NCI-H2196 treated with DMSO at 0.1 percent for 48 hours (cell line): Measurements from ENCODE around the gene PTN.
"Not testable (repeated sequence)": the region's sequence is repeated elsewhere in the genome, so short reads cannot be mapped to it uniquely, and the experiment has no call there.

ENCODE experiments used
- DNase-seq: peaks from one replicate; lab custom pipeline; 2025; ENCODE audit not compliant: unreplicated experiment; lab: John Stamatoyannopoulos, UW

The PTN gene

DNA sequence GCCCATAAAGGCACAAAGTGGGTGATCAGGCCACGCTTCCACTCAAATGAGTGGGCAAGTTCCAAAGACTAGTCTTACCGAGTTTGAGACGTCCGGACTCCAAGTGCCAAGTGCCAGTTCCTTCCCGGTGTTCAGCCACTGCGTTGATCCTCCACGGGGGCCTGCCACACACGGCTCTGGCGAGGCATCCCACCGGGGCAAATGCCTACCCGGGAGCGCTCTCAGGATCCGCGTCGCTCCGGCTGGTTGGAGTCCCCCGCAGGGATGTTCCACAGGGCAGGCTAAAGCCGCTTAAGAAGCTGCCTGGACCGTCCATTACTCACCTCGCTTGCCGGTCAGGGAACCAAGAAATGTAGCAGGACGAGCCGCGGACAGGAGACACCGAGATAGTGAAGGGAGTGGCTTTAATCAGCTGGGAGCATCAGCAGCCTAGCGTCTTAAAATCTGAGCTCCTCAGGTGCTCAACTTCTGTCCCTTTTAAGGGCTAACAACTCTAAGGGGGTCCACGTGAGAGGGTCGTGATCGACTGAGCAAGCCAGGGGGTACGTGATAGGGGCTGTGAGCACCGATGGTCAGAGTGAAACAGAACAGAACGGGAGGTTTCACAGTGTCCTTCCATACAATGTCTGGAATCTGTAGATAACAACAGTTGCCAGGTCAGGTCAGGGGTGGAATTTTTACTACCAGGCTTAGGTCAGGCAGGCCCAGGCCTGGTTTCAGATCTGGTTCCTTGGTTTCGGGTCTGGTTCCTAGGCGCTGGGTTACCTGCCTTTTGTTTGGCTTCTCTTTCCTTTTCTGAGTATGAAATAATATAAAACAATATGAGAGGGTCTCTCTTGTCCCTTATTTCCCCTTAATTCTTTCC is 75.3 kb downstream of the PTN start:
- DNase-seq: not testable (repeated sequence)

- no peak for DNase-seq
These were observed 76.8 kb downstream of the PTN start for GRCh38 chr7:137266764-137267163.

GRCh38 chr7:137265480-137265879 is 78.1 kb downstream of the PTN start:
- not testable (repeated sequence) for DNase-seq

DNA sequence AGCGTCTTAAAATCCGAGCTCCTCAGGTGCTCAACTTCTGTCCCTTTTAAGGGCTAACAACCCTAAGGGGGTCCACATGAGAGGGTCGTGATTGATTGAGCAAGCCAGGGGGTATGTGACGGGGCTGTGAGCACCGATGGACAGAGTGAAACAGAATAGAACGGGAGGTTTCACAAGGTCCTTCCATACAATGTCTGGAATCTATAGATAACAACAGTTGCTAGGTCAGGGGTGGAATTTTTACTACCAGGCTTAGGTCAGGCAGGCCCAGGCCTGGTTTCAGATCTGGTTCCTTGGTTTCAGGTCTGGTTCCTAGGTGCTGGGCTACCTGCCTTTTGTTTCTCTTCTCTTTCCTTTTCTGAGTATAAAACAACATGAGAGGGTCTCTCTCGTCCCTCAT is 80.9 kb downstream of the PTN start:
- no peak for DNase-seq

DNA sequence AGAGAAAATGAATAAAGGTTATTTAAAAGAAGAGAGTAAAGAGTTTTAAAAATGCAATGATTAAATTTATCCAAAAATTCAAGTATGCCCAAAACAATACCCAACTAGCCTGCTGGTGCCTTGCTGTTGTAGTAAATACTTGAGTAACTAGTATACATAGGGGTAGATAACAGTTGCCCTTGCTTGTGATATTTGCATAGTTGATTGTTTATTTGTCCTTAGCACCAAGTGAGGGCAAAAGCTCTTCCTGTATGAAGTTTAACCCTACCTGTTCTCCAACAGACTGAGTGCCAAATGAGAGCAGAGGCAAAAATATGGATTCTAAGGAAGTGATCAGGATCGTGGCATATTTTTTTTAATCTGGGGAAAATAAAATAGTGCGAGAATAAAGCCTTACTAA is 85.0 kb downstream of the PTN start:
- DNase-seq: no peak

- no peak for DNase-seq
These were observed 88.8 kb downstream of the PTN start for GRCh38 chr7:137254766-137255165.

- DNase-seq: no peak
These were observed 97.6 kb downstream of the PTN start for GRCh38 chr7:137245890-137246289.

- DNase-seq: no peak
These were observed 98.3 kb downstream of the PTN start for GRCh38 chr7:137245186-137245585.

DNA sequence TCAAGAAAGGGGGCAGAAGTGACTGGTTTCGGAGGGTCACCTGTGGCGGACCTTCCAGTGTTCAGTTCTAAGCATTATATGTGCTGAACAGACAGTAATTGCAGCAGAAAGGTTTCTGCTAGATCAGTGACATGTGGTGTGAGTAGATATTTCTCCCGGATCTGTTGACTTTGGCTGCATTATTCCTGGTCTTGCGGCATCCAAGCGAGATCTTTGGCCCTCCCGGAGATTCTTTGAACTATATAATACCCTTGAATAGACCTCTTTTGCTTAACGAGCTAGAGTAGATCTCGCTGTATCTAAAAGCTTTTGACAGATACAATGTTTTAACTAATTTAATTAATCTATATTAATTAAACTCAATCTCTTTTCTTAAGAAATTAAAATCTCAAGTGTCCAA is 99.8 kb downstream of the PTN start:
- DNase-seq: no peak

DNA sequence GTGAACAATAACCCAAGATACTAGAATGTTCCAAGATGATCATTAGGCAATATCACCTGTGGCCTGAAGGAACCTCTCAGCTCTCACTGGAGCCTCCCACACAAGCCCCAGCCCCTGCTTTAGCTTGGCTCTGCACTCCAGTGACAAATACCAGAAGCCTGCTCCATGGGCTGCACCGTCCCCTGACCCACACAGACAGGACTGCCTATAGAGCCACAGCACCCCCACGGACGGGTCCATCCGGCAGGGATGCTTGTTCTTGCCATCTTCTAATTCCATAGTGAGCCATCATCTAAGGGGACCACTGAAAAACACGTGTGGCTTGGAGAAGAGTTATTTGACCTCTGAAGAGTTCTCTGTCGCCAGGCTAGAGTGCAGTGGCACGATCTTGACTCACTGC is 100.9 kb downstream of the PTN start:
- no peak for DNase-seq

GRCh38 chr7:137241655-137242360 is 101.7 kb downstream of the PTN start:
- DNase-seq: no peak

GRCh38 chr7:137239186-137239585 is 104.3 kb downstream of the PTN start:
- DNase-seq: not testable (repeated sequence)

DNA sequence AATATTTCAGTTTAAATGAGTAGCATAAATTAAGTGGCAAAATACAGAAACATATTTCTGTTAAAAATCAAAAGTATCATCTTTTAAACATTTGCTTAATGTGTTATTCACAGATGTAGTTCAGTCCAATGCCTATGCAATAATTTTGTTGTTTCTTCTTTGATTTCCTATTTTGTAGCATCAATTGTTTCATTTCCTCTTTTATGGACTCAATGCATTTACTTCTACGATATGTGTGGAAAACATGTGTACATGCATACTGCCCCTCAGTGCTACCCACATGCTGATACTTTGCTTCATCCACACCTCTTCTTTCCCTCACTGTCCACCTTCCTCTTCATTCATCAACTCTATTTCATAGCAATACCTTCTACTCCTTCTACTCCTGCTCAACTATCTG is 108.1 kb downstream of the PTN start:
- no peak for DNase-seq

DNA sequence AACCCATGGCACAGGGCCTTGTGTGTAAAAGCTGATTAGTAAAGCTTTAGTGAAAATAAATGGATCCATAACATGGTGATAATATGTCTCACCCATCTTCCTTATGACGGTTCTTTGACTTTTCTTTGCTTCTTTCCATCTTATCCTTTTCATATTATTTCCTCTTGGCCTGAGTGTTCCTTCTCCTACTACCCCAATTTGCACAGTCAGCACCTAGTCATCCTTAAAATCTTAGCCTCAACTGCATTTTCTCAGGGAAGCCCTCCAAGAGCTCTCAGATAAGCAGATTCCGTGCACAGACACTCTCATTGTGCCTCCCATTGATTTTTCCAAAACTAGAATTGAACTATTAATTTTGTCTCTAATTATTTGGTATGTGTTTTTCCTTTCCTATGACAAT is 112.4 kb downstream of the PTN start:
- no peak for DNase-seq

GRCh38 chr7:137221467-137221866 is 122.1 kb downstream of the PTN start:
- DNase-seq: no peak

- no peak for DNase-seq
These were observed 129.8 kb downstream of the PTN start for GRCh38 chr7:137213744-137214143.

DNA sequence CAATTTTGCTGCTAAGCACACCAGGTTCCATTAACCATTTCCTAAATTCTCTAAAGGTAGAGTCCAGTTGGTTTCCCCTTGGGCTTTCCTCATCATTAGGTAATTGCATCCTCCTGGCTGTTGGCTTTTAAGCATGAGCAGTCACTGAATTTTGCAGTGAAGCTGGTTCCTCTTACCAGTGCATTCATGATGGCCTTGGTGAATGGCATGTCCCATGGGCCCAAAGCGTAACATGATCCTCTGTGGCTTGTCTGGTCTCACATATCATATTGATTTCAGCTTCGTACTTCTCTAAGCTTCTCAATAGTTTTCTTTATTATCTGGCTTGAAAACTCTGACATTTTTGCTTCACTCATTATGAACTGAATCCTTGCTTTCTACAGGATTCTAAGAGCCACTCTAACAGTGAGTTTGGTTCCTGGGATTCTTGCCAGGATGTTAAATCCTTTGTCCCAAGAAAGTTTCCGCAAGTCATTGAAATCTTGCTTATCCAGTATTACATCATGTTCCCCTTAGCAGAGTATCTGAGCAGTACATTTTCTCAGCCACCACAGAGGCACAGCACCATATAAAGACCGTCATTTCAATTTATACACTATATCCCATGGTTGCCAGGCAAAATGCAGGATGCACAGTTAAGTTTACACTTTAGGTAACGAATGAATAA is 134.2 kb downstream of the PTN start:
- no peak for DNase-seq

DNA sequence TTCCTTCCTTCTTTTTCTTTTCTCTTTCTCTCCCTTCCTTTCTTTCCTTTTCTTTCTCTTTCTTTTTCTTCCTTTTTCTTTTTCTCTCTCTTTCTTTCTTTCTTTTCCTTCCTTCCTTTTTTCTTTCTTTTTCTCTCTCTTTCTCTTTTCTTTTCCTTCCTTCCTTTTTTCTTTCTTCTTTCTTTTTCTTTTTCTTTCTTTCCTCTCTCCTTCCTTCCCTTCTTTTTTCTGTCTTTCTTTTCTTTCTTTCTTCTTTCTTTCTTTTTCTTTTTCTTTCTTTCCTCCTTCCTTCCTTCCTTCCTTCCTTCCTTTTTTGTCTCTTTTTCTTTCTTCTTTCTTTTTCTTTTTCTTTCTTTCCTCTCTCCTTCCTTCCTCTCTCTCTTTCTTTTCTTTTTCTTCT is 136.8 kb downstream of the PTN start:
- DNase-seq: no peak

DNA sequence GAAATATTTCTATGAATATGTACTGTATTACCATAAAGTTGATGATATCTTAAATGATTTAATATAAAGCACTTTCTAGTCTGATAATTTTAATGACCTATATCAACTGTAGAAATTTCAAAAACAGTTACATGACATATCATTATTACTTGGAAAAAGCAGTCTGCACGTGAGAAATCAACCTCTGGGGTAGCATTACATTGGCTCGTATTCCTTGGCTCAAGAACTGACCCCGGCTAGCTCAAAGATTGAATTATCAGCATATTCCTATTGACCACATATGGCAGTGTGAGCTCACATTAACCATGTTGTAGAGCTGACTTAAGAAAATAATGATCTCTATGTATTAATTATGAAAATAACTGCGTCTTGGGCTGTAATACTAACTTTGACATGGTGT is 139.3 kb downstream of the PTN start:
- no peak for DNase-seq

GRCh38 chr7:137203351-137203750 is 140.2 kb downstream of the PTN start:
- DNase-seq: no peak

DNA sequence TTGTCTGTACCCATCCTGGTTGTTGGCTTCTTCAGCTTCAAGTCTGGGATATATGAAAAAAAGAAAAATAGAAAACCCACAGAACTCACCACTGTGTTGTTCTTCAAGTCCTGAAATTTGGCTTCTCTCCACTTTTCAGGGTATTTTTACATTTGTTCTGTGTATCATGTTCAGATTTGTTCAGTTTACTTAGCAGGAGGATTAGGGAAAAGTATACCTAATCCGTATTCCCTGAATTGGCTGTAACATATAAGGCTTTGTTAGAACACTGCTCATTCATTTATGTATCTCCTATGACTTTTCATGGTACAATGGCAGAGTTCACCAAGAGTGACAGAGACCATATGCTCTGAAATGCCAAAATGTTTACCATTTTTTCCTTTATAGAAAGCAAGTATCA is 146.9 kb downstream of the PTN start:
- no peak for DNase-seq

GRCh38 chr7:137195996-137196395 is 147.5 kb downstream of the PTN start:
- no peak for DNase-seq
